ENCODE results near the gene MSMB.
A peak's percentile ranks its signal among the peaks of the same experiment; 100 is the strongest.

Gene MSMB

DNA sequence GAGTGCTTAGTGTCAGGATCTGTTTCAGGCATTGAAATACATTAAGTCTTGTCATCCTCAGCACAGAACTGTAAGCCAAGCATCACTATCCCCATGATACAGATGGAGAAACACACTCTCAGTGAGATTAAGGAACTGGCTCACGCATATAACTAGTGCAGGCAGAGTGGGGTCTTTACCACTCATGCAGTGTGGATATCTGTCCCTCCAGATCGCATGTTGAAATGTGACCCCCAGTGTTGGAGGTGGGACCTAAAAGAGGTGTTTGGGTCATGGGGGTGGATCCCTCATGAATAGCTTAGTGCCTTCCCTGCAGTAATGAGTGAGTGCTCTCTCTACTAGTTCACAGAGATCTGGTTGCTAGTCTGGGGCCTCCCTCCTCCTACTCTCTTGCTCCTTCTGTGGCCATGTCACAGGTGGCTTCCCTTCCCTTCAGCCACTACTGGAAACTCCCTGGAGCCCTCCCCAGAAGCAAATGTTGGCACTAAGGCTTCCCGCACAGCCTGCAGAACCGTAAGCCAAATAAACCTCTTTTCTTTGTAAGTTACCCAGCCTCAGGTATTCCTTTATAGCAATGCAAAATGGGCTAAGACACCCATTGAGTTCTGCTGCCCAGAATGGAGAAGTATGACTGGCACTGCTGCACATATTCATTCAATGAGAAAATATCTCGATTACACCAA lies 31.8 kb upstream of the MSMB start:
- no peak overlapping the region for H3K4me3 ChIP-seq (replicated peaks; ENCODE audit: low read depth, low read length)
- DNase-seq (ENCODE audit: low read depth): no peak
- TF ChIP-seq, protein P1, sequence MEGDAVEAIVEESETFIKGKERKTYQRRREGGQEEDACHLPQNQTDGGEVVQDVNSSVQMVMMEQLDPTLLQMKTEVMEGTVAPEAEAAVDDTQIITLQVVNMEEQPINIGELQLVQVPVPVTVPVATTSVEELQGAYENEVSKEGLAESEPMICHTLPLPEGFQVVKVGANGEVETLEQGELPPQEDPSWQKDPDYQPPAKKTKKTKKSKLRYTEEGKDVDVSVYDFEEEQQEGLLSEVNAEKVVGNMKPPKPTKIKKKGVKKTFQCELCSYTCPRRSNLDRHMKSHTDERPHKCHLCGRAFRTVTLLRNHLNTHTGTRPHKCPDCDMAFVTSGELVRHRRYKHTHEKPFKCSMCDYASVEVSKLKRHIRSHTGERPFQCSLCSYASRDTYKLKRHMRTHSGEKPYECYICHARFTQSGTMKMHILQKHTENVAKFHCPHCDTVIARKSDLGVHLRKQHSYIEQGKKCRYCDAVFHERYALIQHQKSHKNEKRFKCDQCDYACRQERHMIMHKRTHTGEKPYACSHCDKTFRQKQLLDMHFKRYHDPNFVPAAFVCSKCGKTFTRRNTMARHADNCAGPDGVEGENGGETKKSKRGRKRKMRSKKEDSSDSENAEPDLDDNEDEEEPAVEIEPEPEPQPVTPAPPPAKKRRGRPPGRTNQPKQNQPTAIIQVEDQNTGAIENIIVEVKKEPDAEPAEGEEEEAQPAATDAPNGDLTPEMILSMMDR (IDR thresholded peaks at IDR 0.05; ENCODE audit: low read length, missing control alignments): no peak

DNA sequence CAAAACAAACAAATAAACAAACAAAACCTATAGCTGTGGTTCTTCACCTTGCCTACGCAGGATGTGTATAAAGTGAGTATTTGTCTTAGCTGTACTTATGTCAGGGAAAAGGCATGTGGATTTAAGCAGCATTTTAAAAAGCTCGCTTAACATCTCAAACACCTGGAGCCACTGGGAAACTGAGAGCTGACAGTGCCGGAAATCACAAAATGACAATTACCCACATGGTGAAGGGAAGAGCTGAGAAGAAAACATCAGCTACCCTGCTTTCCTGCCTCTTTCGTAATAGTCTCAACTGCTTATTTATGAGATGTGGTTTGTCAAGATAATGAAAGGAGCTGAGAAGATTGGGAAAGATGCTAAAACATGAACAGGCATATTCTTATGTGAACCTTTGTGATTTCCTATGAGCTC lies 31.1 kb upstream of the MSMB start:
- DNase-seq (ENCODE audit: low read depth): peak; percentile 23
- H3K4me3 ChIP-seq (replicated peaks; ENCODE audit: low read depth, low read length): no peak overlapping the region
- TF ChIP-seq, protein P1 (IDR thresholded peaks at IDR 0.05; ENCODE audit: low read length, missing control alignments): no peak

DNA sequence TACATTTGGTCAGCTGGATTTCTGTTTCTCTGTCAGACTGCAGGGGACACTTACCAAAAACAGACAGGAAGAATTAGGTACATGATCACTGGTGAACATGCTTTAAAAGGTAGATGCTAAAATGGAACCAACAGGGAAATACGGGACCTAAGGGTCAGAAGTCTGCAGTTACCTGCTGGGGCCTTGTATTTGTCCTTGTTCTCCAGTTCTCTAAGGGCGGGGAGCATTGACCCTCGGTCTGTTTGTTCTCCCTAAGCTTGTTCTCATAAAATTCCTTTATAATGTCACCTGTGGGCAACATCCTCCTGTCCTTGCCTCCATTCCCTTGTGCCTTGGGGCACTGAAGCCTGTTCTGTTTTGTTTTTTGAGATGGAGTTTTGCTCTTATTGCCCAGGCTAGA lies 29.8 kb upstream of the MSMB start:
- H3K4me3 ChIP-seq (replicated peaks; ENCODE audit: low read depth, low read length): no peak overlapping the region
- no peak for DNase-seq (ENCODE audit: low read depth)
- TF ChIP-seq, protein P1 (IDR thresholded peaks at IDR 0.05; ENCODE audit: low read length, missing control alignments): no peak

DNA sequence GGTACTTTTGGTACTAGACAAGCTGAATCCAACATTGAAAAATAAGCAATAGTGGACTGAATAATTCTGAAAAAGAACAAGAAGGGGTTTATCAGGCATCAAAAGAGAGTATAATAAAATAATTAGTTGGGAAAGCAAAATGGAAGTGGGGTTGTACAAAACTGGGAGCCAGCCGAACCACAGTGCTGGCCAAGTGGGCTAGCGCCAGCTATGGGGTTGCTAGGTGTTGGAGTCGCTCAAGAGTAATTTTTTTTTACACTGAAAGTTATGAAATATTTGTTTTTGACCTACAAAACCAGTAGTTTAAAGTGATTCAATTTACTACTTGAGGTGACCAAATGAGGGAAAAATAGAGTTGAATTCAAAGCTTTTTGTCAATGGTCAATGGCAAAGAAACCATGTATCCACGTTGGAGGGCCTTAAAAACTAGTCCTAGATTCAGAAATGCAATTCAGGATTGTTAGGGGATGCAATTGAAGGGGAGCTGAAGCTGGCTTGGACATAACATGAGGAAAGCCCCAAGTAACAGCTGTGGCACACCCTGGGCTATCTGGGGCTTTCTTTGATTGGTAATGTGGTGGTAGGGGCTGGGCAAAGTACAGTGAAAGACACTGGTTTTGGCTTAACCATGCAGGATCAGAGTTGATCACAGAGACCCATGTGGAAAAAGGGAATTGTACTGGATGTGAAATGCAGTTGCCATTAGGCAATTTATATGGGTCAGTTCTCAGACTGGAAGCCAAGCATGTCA lies 28.3 kb upstream of the MSMB start:
- TF ChIP-seq, protein P1 (IDR thresholded peaks at IDR 0.05; ENCODE audit: low read length, missing control alignments): no peak
- DNase-seq (ENCODE audit: low read depth): no peak
- no peak overlapping the region for H3K4me3 ChIP-seq (replicated peaks; ENCODE audit: low read depth, low read length)

DNA sequence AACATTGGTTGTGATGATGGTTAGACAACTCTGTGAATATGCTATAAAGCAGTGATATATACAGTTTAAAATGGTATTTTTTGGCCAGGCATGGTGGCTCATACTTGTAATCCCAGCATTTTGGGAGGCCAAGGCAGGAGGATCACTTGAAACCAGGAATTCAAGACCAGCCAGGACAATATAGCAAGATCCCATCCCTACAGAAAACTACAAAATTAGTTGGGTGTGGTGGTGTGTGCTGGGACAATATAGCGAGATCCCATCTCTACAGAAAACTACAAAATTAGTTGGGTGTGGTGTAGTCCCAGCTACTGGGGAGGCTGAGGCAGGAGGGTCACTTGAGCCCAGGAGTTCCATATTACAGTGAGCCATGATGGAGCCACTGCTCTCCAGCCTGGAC lies 27.5 kb upstream of the MSMB start:
- no peak overlapping the region for H3K4me3 ChIP-seq (replicated peaks; ENCODE audit: low read depth, low read length)
- DNase-seq (ENCODE audit: low read depth): no peak
- TF ChIP-seq, protein P1 (IDR thresholded peaks at IDR 0.05; ENCODE audit: low read length, missing control alignments): no peak

DNA sequence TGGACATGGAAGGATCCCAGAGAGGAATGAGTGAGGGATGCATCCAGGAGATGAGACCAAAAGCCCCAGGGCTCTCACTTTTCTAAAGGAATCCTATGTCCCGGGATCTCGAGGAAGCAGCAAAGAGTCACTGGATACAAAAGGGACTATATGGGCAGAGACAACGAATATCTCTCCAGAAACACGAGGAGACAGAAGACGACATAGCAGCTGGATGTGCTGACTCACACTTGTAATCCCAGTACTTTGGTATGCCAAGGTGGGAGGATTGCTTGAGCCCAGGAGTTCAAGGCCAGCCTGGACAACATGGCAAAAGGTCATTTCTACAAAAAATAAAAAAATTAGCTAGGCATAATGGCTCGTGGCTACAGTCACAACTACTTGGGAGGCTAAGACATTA lies 24.7 kb upstream of the MSMB start:
- no peak for DNase-seq (ENCODE audit: low read depth)
- TF ChIP-seq, protein P1 (IDR thresholded peaks at IDR 0.05; ENCODE audit: low read length, missing control alignments): no peak
- H3K4me3 ChIP-seq (replicated peaks; ENCODE audit: low read depth, low read length): no peak overlapping the region

Measured in fibroblast of pulmonary artery (primary cell).